Measurements from ENCODE around the gene OR5AN1.
"Not testable (repeated sequence)": the region's sequence is repeated elsewhere in the genome, so short reads cannot be mapped to it uniquely, and the experiment has no call there.

Gene OR5AN1

GRCh38 chr11:59358595-59358994 lies at the start of gene OR5AN1:
OR5AN1 (plus strand) TSS chr11:59358895; CDS start chr11:59364459, 5,564 bp downstream.
- in situ Hi-C loops (cut with MboI; ENCODE audit: low pct_unique_long_range_greater_than_20kb, low sequenced_read_pairs), result no loop called here
- DNase-seq, result no peak

GRCh38 chr11:59335001-59335400 lies 23.7 kb upstream of the OR5AN1 start:
- DNase-seq, result no peak
- in situ Hi-C loops (cut with MboI; ENCODE audit: low pct_unique_long_range_greater_than_20kb, low sequenced_read_pairs), result no loop called here

- DNase-seq, result no peak
- in situ Hi-C loops (cut with MboI; ENCODE audit: low pct_unique_long_range_greater_than_20kb, low sequenced_read_pairs), result no loop called here
These were observed 22.5 kb upstream of the OR5AN1 start for GRCh38 chr11:59336176-59336575.

GRCh38 chr11:59336931-59337330 lies 21.8 kb upstream of the OR5AN1 start:
- in situ Hi-C loops (cut with MboI; ENCODE audit: low pct_unique_long_range_greater_than_20kb, low sequenced_read_pairs), result no loop called here
- no peak for DNase-seq

- in situ Hi-C loops (cut with MboI; ENCODE audit: low pct_unique_long_range_greater_than_20kb, low sequenced_read_pairs); DNase-seq: not testable (repeated sequence)
These were observed 9.0 kb upstream of the OR5AN1 start for GRCh38 chr11:59349657-59350056.

- in situ Hi-C loops (cut with MboI; ENCODE audit: low pct_unique_long_range_greater_than_20kb, low sequenced_read_pairs), result no loop called here
- no peak for DNase-seq
These were observed 3.5 kb upstream of the OR5AN1 start for GRCh38 chr11:59355226-59355625.

GRCh38 chr11:59356561-59356960 lies 2.1 kb upstream of the OR5AN1 start:
- in situ Hi-C loops (cut with MboI; ENCODE audit: low pct_unique_long_range_greater_than_20kb, low sequenced_read_pairs), result no loop called here
- DNase-seq, result no peak

- in situ Hi-C loops (cut with MboI; ENCODE audit: low pct_unique_long_range_greater_than_20kb, low sequenced_read_pairs), result no loop called here
- no peak for DNase-seq
These were observed 675 bp upstream of the OR5AN1 start for GRCh38 chr11:59358020-59358419.

- in situ Hi-C loops (cut with MboI; ENCODE audit: low pct_unique_long_range_greater_than_20kb, low sequenced_read_pairs), result no loop called here
- DNase-seq, result peak; percentile 9
These were observed 6.7 kb downstream of the OR5AN1 start for GRCh38 chr11:59365232-59366018.

- in situ Hi-C loops (cut with MboI; ENCODE audit: low pct_unique_long_range_greater_than_20kb, low sequenced_read_pairs), result no loop called here
- peak; percentile 56 for DNase-seq
These were observed 9.7 kb downstream of the OR5AN1 start for GRCh38 chr11:59368238-59369022.

GRCh38 chr11:59372324-59372723 lies 13.6 kb downstream of the OR5AN1 start:
- DNase-seq; in situ Hi-C loops (cut with MboI; ENCODE audit: low pct_unique_long_range_greater_than_20kb, low sequenced_read_pairs): not testable (repeated sequence)

- in situ Hi-C loops (cut with MboI; ENCODE audit: low pct_unique_long_range_greater_than_20kb, low sequenced_read_pairs), result no loop called here
- DNase-seq, result no peak
These were observed 21.8 kb downstream of the OR5AN1 start for GRCh38 chr11:59380263-59381059.

GRCh38 chr11:59394186-59394585 lies 35.5 kb downstream of the OR5AN1 start:
- DNase-seq, result no peak
- in situ Hi-C loops (cut with MboI; ENCODE audit: low pct_unique_long_range_greater_than_20kb, low sequenced_read_pairs), result no loop called here

GRCh38 chr11:59400461-59401261 lies 42.0 kb downstream of the OR5AN1 start:
- in situ Hi-C loops (cut with MboI; ENCODE audit: low pct_unique_long_range_greater_than_20kb, low sequenced_read_pairs), result no loop called here
- DNase-seq, result no peak

- in situ Hi-C loops (cut with MboI; ENCODE audit: low pct_unique_long_range_greater_than_20kb, low sequenced_read_pairs), result no loop called here
- DNase-seq, result no peak
These were observed 42.5 kb downstream of the OR5AN1 start for GRCh38 chr11:59401262-59401552.

- no peak for DNase-seq
- in situ Hi-C loops (cut with MboI; ENCODE audit: low pct_unique_long_range_greater_than_20kb, low sequenced_read_pairs), result no loop called here
These were observed 44.9 kb downstream of the OR5AN1 start for GRCh38 chr11:59403546-59403945.

GRCh38 chr11:59413646-59414045 lies 55.0 kb downstream of the OR5AN1 start:
- DNase-seq, result peak; percentile 88

GRCh38 chr11:59415111-59415510 lies 56.4 kb downstream of the OR5AN1 start:
- in situ Hi-C loops (cut with MboI; ENCODE audit: low pct_unique_long_range_greater_than_20kb, low sequenced_read_pairs), result no loop called here
- DNase-seq, result peak; percentile 35

More at GRCh38 chr11:59413646-59414045, 55.0 kb downstream of the OR5AN1 start:
- in situ Hi-C loops (cut with MboI; ENCODE audit: low pct_unique_long_range_greater_than_20kb, low sequenced_read_pairs), result no loop called here

- in situ Hi-C loops (cut with MboI; ENCODE audit: low pct_unique_long_range_greater_than_20kb, low sequenced_read_pairs), result no loop called here
- no peak for DNase-seq
These were observed 57.9 kb downstream of the OR5AN1 start for GRCh38 chr11:59416613-59417012.

Measured in KBM-7 (cell line).